Stomach (tissue), 9 donors: ENCODE data around the gene ADAMTS15. TPM values are rescaled to one million over a fixed set of nuclear protein-coding genes. Genes with fewer than 3 reads are reported as not detected.
A peak's percentile ranks its signal among the peaks of the same experiment; 100 is the strongest.

Experiments
- DNase-seq, 2 donors: peaks; one replicate each; pipeline versions ENCODE4 v3.0.0 to v3.0.0-alpha.2; 2013 to 2019
- H3K27ac ChIP-seq, 5 donors: fragments of 200-600 bp in 4 of 5; sonication (generic) in 4 of 5; one replicate each; pipeline ENCODE4 v1.5.1; 2013 to 2019; ENCODE audit warnings: mild to moderate bottlenecking in 1 of 5, moderate library complexity in 1 of 5
- H3K27me3 ChIP-seq, 3 donors: fragments of 200-600 bp; sonication (generic); one replicate each; pipeline ENCODE4 v1.5.1; 2017 to 2019; ENCODE audit warnings: mixed run types in 1 of 3
- H3K36me3 ChIP-seq, 4 donors: fragments of 200-600 bp; sonication (generic); 1 replicate in 3 of 4; 2 replicates in 1 of 4; pipeline ENCODE4 v1.5.1; 2016 to 2019
- H3K4me1 ChIP-seq, 4 donors: fragments of 200-600 bp; sonication (generic); one replicate each; pipeline ENCODE4 v1.5.1; 2016 to 2019
- H3K4me3 ChIP-seq, 4 donors: fragments of 200-600 bp; sonication (generic) in 3 of 4; one replicate each; pipeline ENCODE4 v1.5.1; 2016 to 2019; ENCODE audit warnings: mild to moderate bottlenecking in 1 of 4
- H3K9me3 ChIP-seq, 4 donors: fragments of 200-600 bp; sonication (generic); one replicate each; pipeline ENCODE4 v1.5.1; 2016 to 2019
- CTCF ChIP-seq, 7 experiments: fragments of 450-650 bp in 4 of 7; fragments of 200-600 bp in 3 of 7; sonication (generic) in 3 of 7; IDR thresholded peaks; one replicate each; pipeline ENCODE4 v1.5.1; 2016 to 2019; ENCODE audit warnings: antibody characterized with exemption in 7 of 7, control low read depth in 2 of 7, mild to moderate bottlenecking in 1 of 7
- EP300 ChIP-seq: sonication (generic); formaldehyde crosslinking; IDR thresholded peaks from one replicate; pipeline ENCODE4 v1.6.1; 2017; ENCODE audit warnings: antibody characterized with exemption
- POLR2A ChIP-seq, 4 donors: fragments of 450-650 bp; IDR thresholded peaks; one replicate each; pipeline ENCODE4 v1.6.1; 2016; ENCODE audit warnings: antibody characterized with exemption in 4 of 4, control low read depth in 2 of 4, mild to moderate bottlenecking in 1 of 4, moderate library complexity in 1 of 4
- POLR2AphosphoS5 ChIP-seq, 3 donors: sonication (generic); formaldehyde crosslinking; IDR thresholded peaks; one replicate each; pipeline ENCODE4 v1.6.1; 2016; ENCODE audit warnings: antibody characterized with exemption in 3 of 3
- whole genome bisulfite sequencing, 5 donors: extraction: QIAGEN DNeasy Blood & Tissue Kit in 3 of 5; methylation state at CpG; one replicate each; pipeline versions ENCODE4 v1.1.5 to v1.1.7; 2013 to 2018; 5-methylcytosine and 5-hydroxymethylcytosine counted together
- intact Hi-C: fragments of 100-400 bp; cut with DNase I; formaldehyde crosslinking; loops from one replicate; pipeline ENCODE4 v1.15.1; 2023; ENCODE audit warnings: low total_unique reads
- polyA plus RNA-seq, 3 donors: library from polyadenylated mRNA; stranded (reverse); fragments of 200-250 nt; gene quantifications; one replicate each; pipeline ENCODE4 v1.2.3, GENCODE V29; 2013
- total RNA-seq, 5 donors: library from RNA; depleted of rRNA; stranded (reverse); fragments of >200 nt; gene quantifications; one replicate each; pipeline versions ENCODE4 v1.1.0 to v1.2.3, GENCODE V29; 2014 to 2016
- donor health status: healthy with polysubstance abuse.
- donor health status: Bipolar disorder and iron deficiency.
- donor health status: healthy.

ADAMTS15 gene
- total and polyA plus RNA-seq, 8 donors, result 1.4 to 23.5 (median 2.4) TPM

GRCh38 chr11:130428316-130429119 is 19.9 kb upstream of the ADAMTS15 start, which contains the start of gene ADAMTS8:
ADAMTS8 (minus strand) TSS chr11:130428609; CDS start chr11:130428286, 323 bp downstream.
- H3K4me3 ChIP-seq, result peak within 1 kb of the TSS; percentile 52 to 60 (median 54)
- intact Hi-C loops, result loop anchor here (10.0 kb wide), 1 partner anchor 224 kb away; no protein-coding TSS in a partner anchor
- WGBS, 5 donors, result 2 to 4% (median 3%) methylated on average over 40 to 64 of the region's 64 CpGs
- no peaks in the 10 kb centered on the region for H3K9me3 ChIP-seq
- H3K27me3 ChIP-seq, result peaks cover 6 to 74% (median 52%) of the 10 kb centered on the region in 3 donors
- peak in 1 of 2 donors; percentile 64 for DNase-seq
- H3K36me3 ChIP-seq, result no peaks in the 10 kb centered on the region
- H3K4me1 ChIP-seq, result peaks cover 7 to 32% (median 24%) of the 10 kb centered on the region in 4 donors
- TF ChIP-seq CTCF (IDR thresholded peaks at IDR 0.05) (no peak), POLR2AphosphoS5 (IDR thresholded peaks at IDR 0.05) (no peak), POLR2A (IDR thresholded peaks at IDR 0.05) (no peak), EP300 (no peak)
- peak within 1 kb of the TSS in 4 of 5 donors; percentile 14 to 90 (median 34) for H3K27ac ChIP-seq

GRCh38 chr11:130429120-130429681 is 19.2 kb upstream of the ADAMTS15 start:
- H3K9me3 ChIP-seq, result no peaks in the 10 kb centered on the region
- 48 to 76% (median 66%) methylated on average over 2 of the region's 2 CpGs for WGBS, 5 donors
- H3K4me1 ChIP-seq, result peaks cover 7 to 35% (median 25%) of the 10 kb centered on the region in 4 donors
- no peak for TF ChIP-seq POLR2A (IDR thresholded peaks at IDR 0.05)
- TF ChIP-seq CTCF (IDR thresholded peaks at IDR 0.05), result no peak
- no peak for TF ChIP-seq EP300
- TF ChIP-seq POLR2AphosphoS5 (IDR thresholded peaks at IDR 0.05), result no peak
- DNase-seq, result no peak
- H3K27ac ChIP-seq, result peak overlapping the region in 1 of 5 donors; percentile 90
- peaks cover 6 to 67% (median 50%) of the 10 kb centered on the region in 3 donors for H3K27me3 ChIP-seq
- intact Hi-C loops, result loop anchor here (10.0 kb wide), 1 partner anchor 224 kb away; no protein-coding TSS in a partner anchor
- no peaks in the 10 kb centered on the region for H3K36me3 ChIP-seq
- no peak overlapping the region for H3K4me3 ChIP-seq

- 53 to 71% (median 58%) methylated on average over 3 of the region's 3 CpGs for WGBS, 5 donors
These were observed 18.5 kb upstream of the ADAMTS15 start for GRCh38 chr11:130429983-130430382.

GRCh38 chr11:130431331-130431773 is 17.1 kb upstream of the ADAMTS15 start:
- TF ChIP-seq CTCF (IDR thresholded peaks at IDR 0.05), result peak in 5 of 7 experiments; percentile 70 to 82 (median 73)
- TF ChIP-seq EP300, result no peak
- TF ChIP-seq POLR2AphosphoS5 (IDR thresholded peaks at IDR 0.05), result peak in 1 of 3 donors; percentile 33
- TF ChIP-seq POLR2A (IDR thresholded peaks at IDR 0.05), result no peak
- Histone ChIP-seq H3K27ac (no peak overlapping the region), H3K4me3 (no peak overlapping the region), H3K9me3 (no peaks in the 10 kb centered on the region), H3K36me3 (no peaks in the 10 kb centered on the region), H3K27me3 (peaks cover 6 to 49% (median 44%) of the 10 kb centered on the region in 3 donors), H3K4me1 (peaks cover 7 to 43% (median 30%) of the 10 kb centered on the region in 4 donors)
- peak; percentile 83 to 90 for DNase-seq
- intact Hi-C loops, result loop anchor here (5.0 kb wide), 1 partner anchor 431 kb away; no protein-coding TSS in a partner anchor
- 13 to 30% (median 16%) methylated on average over 8 to 10 of the region's 10 CpGs for WGBS, 5 donors

More at GRCh38 chr11:130429983-130430382, 18.5 kb upstream of the ADAMTS15 start:
- no peak overlapping the region for H3K4me3 ChIP-seq
- H3K27ac ChIP-seq, result peak overlapping the region in 1 of 5 donors; percentile 35
- no peaks in the 10 kb centered on the region for H3K9me3 ChIP-seq
- no peak for DNase-seq
- TF ChIP-seq EP300 (peak; percentile 60), POLR2AphosphoS5 (IDR thresholded peaks at IDR 0.05) (no peak)
- peaks cover 6 to 63% (median 48%) of the 10 kb centered on the region in 3 donors for H3K27me3 ChIP-seq
- intact Hi-C loops, result loop anchor here (5.0 to 10.0 kb wide), 2 partner anchors 225 to 432 kb away; no protein-coding TSS in a partner anchor
- H3K36me3 ChIP-seq, result no peaks in the 10 kb centered on the region
- peaks cover 7 to 39% (median 26%) of the 10 kb centered on the region in 4 donors for H3K4me1 ChIP-seq
